Measurements from ENCODE around the gene SLC44A2. TPM values are rescaled to one million over a fixed set of nuclear protein-coding genes. Genes with fewer than 3 reads are reported as not detected.
A peak's percentile ranks its signal among the peaks of the same experiment; 100 is the strongest.

SLC44A2 gene
- total and polyA plus RNA-seq, 2 of the 13 experiments (the other 11 are each of a cell fraction or from before 2014, with no cell fraction given) = 2.4 to 5.6 TPM

- FAIRE-seq = no peak
- POLR2A ChIA-PET = no interaction called here
- Histone ChIP-seq H3K4me3 (replicated peaks in 1 of 3; ENCODE audit: insufficient read depth in 1 of 3, low read depth in 2 of 3, low read length in 3 of 3) (no peak overlapping the region), H3K27ac (ENCODE audit: extremely low read length, insufficient read depth, low read length) (no peak overlapping the region), H3K9ac (ENCODE audit: insufficient read depth, low read depth, low read length) (no peak overlapping the region), H3K79me2 (ENCODE audit: insufficient read depth, low read length) (no peaks in the 10 kb centered on the region), H3K4me1 (ENCODE audit: insufficient read depth, low read length) (peaks cover 19% of the 10 kb centered on the region), H3K27me3 (ENCODE audit: control insufficient read depth in 1 of 2, insufficient read depth in 2 of 2, low read length in 2 of 2) (peaks cover 0 to 3% of the 10 kb centered on the region in 2 experiments; a peak in 1 of 5 replicates), H3K9me3 (ENCODE audit: low read length) (no peaks in the 10 kb centered on the region), H4K20me1 (ENCODE audit: insufficient read depth, low read length) (peaks cover 26% of the 10 kb centered on the region; the same call in 1 of the 2 replicates), H3K4me2 (ENCODE audit: low read depth, low read length) (no peak overlapping the region), H2AFZ (ENCODE audit: low read length) (no peak overlapping the region), H3K36me3 (replicated peaks in 1 of 2; ENCODE audit: control insufficient read depth in 1 of 2, insufficient read depth in 2 of 2, low read length in 2 of 2) (peaks cover 30 to 58% of the 10 kb centered on the region in 2 experiments)
- DNase-seq (ENCODE audit: low spot score) = no peak
- CTCF ChIA-PET (ENCODE audit: low intra/inter-chr PET ratio, low total read pairs) = no interaction called here
- WGBS (ENCODE audit: low lambda C conversion rate) = 94% methylated on average over 23 of the region's 23 CpGs
- intact Hi-C loops (cut with micrococcal nuclease; ENCODE audit: unreplicated experiment) (no loop called here), in situ Hi-C loops (cut with HindIII; ENCODE audit: extremely low pct_ligation_motif_present, low pct_unique_long_range_greater_than_20kb) (no loop called here)
- TF ChIP-seq, protein P1, sequence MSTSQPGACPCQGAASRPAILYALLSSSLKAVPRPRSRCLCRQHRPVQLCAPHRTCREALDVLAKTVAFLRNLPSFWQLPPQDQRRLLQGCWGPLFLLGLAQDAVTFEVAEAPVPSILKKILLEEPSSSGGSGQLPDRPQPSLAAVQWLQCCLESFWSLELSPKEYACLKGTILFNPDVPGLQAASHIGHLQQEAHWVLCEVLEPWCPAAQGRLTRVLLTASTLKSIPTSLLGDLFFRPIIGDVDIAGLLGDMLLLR (CRISPR knock-in tag; IDR thresholded peaks at IDR 0.05) = no peak
- TF ChIP-seq POLR2A (IDR thresholded peaks at IDR 0.05; ENCODE audit: insufficient read depth in 1 of 2, low read depth in 2 of 2, low read length in 2 of 2) = 0 out of 4 replicates have a peak, but pooled peaks of 1 of the 2 experiments have one; percentile 7
- TF ChIP-seq HNF4G (IDR thresholded peaks at IDR 0.05; ENCODE audit: borderline replicate concordance, low read depth, low read length) = no peak
- TF ChIP-seq HNF4G (CRISPR knock-in tag; IDR thresholded peaks at IDR 0.05; ENCODE audit: borderline replicate concordance, low read depth) = no peak
- no peak for TF ChIP-seq AHDC1 (CRISPR knock-in tag; IDR thresholded peaks at IDR 0.05; ENCODE audit: borderline replicate concordance)
- TF ChIP-seq ZNF274 (CRISPR knock-in tag; IDR thresholded peaks at IDR 0.05) = no peak
- no peak for TF ChIP-seq ZNF841 (CRISPR knock-in tag; IDR thresholded peaks at IDR 0.05; ENCODE audit: borderline replicate concordance)
- no peak for TF ChIP-seq ZNF543 (CRISPR knock-in tag; IDR thresholded peaks at IDR 0.05)
- no peak for TF ChIP-seq ZNF720 (CRISPR knock-in tag; IDR thresholded peaks at IDR 0.05)
- no peak for TF ChIP-seq ZNF235 (CRISPR knock-in tag; IDR thresholded peaks at IDR 0.05; ENCODE audit: borderline replicate concordance)
- peak; percentile 68 for TF ChIP-seq AGO2 (optimal IDR thresholded peaks at IDR 0.05; ENCODE audit: low read depth, low read length)
- TF ChIP-seq, protein P2, sequence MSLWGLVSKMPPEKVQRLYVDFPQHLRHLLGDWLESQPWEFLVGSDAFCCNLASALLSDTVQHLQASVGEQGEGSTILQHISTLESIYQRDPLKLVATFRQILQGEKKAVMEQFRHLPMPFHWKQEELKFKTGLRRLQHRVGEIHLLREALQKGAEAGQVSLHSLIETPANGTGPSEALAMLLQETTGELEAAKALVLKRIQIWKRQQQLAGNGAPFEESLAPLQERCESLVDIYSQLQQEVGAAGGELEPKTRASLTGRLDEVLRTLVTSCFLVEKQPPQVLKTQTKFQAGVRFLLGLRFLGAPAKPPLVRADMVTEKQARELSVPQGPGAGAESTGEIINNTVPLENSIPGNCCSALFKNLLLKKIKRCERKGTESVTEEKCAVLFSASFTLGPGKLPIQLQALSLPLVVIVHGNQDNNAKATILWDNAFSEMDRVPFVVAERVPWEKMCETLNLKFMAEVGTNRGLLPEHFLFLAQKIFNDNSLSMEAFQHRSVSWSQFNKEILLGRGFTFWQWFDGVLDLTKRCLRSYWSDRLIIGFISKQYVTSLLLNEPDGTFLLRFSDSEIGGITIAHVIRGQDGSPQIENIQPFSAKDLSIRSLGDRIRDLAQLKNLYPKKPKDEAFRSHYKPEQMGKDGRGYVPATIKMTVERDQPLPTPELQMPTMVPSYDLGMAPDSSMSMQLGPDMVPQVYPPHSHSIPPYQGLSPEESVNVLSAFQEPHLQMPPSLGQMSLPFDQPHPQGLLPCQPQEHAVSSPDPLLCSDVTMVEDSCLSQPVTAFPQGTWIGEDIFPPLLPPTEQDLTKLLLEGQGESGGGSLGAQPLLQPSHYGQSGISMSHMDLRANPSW (CRISPR knock-in tag; IDR thresholded peaks at IDR 0.05; ENCODE audit: borderline replicate concordance) = no peak
- no peak for TF ChIP-seq WIZ (CRISPR knock-in tag; IDR thresholded peaks at IDR 0.05)
- no peak for TF ChIP-seq SP2 (CRISPR knock-in tag; IDR thresholded peaks at IDR 0.05)
- no peak for ATAC-seq
- BruUV-seq (replicated peaks) = no TSS peak
Observed at GRCh38 chr19:10691178-10691881, 66.0 kb downstream of the SLC44A2 start.

Measured in HepG2 (cell line).